Stimulated activated naive CD8-positive, alpha-beta T cell treated with anti-CD3 and anti-CD28 coated beads, Interleukin-15, Interleukin-2, amounts not matched to agents 100 ng/mL and 50 ng/mL, for 24 hours (primary cell): ENCODE results near the gene TGFBR2.
"Not testable (repeated sequence)": the region's sequence is repeated elsewhere in the genome, so short reads cannot be mapped to it uniquely, and the experiment has no call there.

ENCODE experiments used
- H3K27ac Mint-ChIP-seq: one replicate; pipeline ENCODE4 v1.8.0; 2021; ENCODE audit warnings: mild to moderate bottlenecking, mixed read lengths
- H3K27me3 Mint-ChIP-seq: one replicate; pipeline ENCODE4 v1.8.0; 2021; ENCODE audit warnings: mixed read lengths
- H3K36me3 Mint-ChIP-seq: one replicate; pipeline ENCODE4 v1.8.0; 2021; ENCODE audit warnings: low read depth, mixed read lengths
- H3K4me1 Mint-ChIP-seq: one replicate; pipeline ENCODE4 v1.8.0; 2021; ENCODE audit warnings: low read depth, mixed read lengths
- H3K4me3 Mint-ChIP-seq: one replicate; pipeline ENCODE4 v1.8.0; 2021; ENCODE audit warnings: mild to moderate bottlenecking, mixed read lengths
- H3K9me3 Mint-ChIP-seq: one replicate; pipeline ENCODE4 v1.8.0; 2021; ENCODE audit warnings: mixed read lengths

Gene TGFBR2

GRCh38 chr3:30621576-30621975 is 15.2 kb downstream of the TGFBR2 start:
- H3K9me3 Mint-ChIP-seq: no peaks in the 10 kb centered on the region
- peak overlapping the region; percentile 77 for H3K4me3 Mint-ChIP-seq
- no peaks in the 10 kb centered on the region for H3K27me3 Mint-ChIP-seq
- peaks cover 100% of the 10 kb centered on the region for H3K4me1 Mint-ChIP-seq
- H3K27ac Mint-ChIP-seq: peak overlapping the region; percentile 98
- peaks cover 78% of the 10 kb centered on the region for H3K36me3 Mint-ChIP-seq

- peak overlapping the region; percentile 77 for H3K4me3 Mint-ChIP-seq
- peaks cover 82% of the 10 kb centered on the region for H3K36me3 Mint-ChIP-seq
- H3K9me3 Mint-ChIP-seq: no peaks in the 10 kb centered on the region
- peak overlapping the region; percentile 98 for H3K27ac Mint-ChIP-seq
- no peaks in the 10 kb centered on the region for H3K27me3 Mint-ChIP-seq
- peaks cover 100% of the 10 kb centered on the region for H3K4me1 Mint-ChIP-seq
Measured at GRCh38 chr3:30622047-30622545, 15.7 kb downstream of the TGFBR2 start.

DNA sequence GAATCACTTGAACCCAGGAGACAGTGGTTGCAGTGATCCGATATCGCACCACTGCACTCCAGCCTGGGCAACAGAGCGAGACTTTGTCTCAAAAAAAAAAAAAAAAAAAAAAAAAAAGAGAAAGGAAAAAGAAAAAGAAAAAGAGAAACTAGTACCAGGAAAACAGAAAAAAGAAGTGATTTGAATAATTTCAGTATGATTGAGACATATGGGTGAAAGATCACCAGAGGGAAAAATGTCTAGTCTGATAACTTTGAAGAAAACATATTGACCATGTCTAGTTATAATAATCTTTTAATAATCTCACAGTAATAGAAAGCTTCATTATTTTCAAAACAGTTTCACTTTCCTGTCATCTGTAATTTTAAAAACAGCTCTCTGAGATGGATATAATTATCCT is 16.4 kb downstream of the TGFBR2 start:
- Mint-ChIP-seq H3K4me1 (peaks cover 100% of the 10 kb centered on the region), H3K27ac (peak overlapping the region; percentile 98), H3K27me3 (no peaks in the 10 kb centered on the region), H3K9me3 (no peaks in the 10 kb centered on the region), H3K4me3 (peak overlapping the region; percentile 77), H3K36me3 (peaks cover 78% of the 10 kb centered on the region)

- H3K4me1 Mint-ChIP-seq: peaks cover 100% of the 10 kb centered on the region
- H3K4me3 Mint-ChIP-seq: peak overlapping the region; percentile 77
- H3K27me3 Mint-ChIP-seq: no peaks in the 10 kb centered on the region
- H3K9me3 Mint-ChIP-seq: no peaks in the 10 kb centered on the region
- H3K27ac Mint-ChIP-seq: peak overlapping the region; percentile 98
- peaks cover 75% of the 10 kb centered on the region for H3K36me3 Mint-ChIP-seq
Measured at GRCh38 chr3:30623351-30623750, 16.9 kb downstream of the TGFBR2 start.

GRCh38 chr3:30624480-30624879 is 18.1 kb downstream of the TGFBR2 start:
- Mint-ChIP-seq H3K4me3 (peak overlapping the region; percentile 77), H3K36me3 (peaks cover 74% of the 10 kb centered on the region), H3K4me1 (peaks cover 100% of the 10 kb centered on the region), H3K27ac (peak overlapping the region; percentile 98)
- H3K9me3 Mint-ChIP-seq, H3K27me3 Mint-ChIP-seq: not testable (repeated sequence)

- H3K36me3 Mint-ChIP-seq: peaks cover 78% of the 10 kb centered on the region
- H3K27ac Mint-ChIP-seq: peak overlapping the region; percentile 98
- peak overlapping the region; percentile 46 for H3K4me3 Mint-ChIP-seq
- H3K4me1 Mint-ChIP-seq: peaks cover 100% of the 10 kb centered on the region
- H3K9me3 Mint-ChIP-seq: no peaks in the 10 kb centered on the region
- H3K27me3 Mint-ChIP-seq: no peaks in the 10 kb centered on the region
Measured at GRCh38 chr3:30625541-30626438, 19.4 kb downstream of the TGFBR2 start.

- H3K27me3 Mint-ChIP-seq: no peaks in the 10 kb centered on the region
- peak overlapping the region; percentile 46 for H3K4me3 Mint-ChIP-seq
- peaks cover 100% of the 10 kb centered on the region for H3K4me1 Mint-ChIP-seq
- H3K27ac Mint-ChIP-seq: peak overlapping the region; percentile 98
- H3K36me3 Mint-ChIP-seq: peaks cover 72% of the 10 kb centered on the region
- H3K9me3 Mint-ChIP-seq: no peaks in the 10 kb centered on the region
Measured at GRCh38 chr3:30626443-30627180, 20.2 kb downstream of the TGFBR2 start.

GRCh38 chr3:30628205-30628900 is 22.0 kb downstream of the TGFBR2 start:
- Mint-ChIP-seq H3K4me3 (peak overlapping the region; percentile 59), H3K9me3 (no peaks in the 10 kb centered on the region), H3K27ac (peak overlapping the region; percentile 98), H3K27me3 (no peaks in the 10 kb centered on the region), H3K36me3 (peaks cover 75% of the 10 kb centered on the region), H3K4me1 (peaks cover 100% of the 10 kb centered on the region)

DNA sequence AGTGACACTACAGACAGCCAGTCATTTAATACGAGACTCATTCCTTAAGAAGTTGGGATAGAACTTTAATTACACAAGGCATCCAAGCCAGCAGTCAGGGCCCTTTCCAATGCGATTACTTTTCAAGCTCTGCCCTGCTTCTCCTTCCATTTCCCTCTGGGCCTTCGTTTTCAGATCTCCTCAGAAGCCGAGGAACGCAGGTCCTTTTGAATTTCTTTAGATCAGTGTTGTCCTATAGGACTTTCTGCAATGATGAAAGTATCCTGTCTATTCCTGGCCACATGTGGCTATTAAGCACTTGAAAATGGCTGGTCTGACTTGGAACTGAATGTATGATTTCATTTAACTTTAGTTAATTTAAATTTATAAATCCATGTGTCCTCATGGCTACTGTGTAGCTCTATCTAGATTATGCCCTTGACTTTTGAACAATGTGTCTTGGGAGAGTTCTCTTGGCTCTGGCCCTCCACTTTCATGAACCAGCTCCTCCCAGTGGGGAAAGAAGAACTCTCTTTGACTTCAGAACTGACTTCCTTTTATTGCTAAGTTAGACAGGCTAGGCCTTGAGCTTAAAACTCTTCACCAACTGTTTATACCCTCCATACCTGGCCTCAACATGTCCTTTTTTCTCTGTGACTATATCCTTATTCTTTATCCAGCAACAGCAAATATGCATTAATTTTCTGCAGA is 22.6 kb downstream of the TGFBR2 start:
- Mint-ChIP-seq H3K9me3 (no peaks in the 10 kb centered on the region), H3K27me3 (no peaks in the 10 kb centered on the region), H3K27ac (peak overlapping the region; percentile 98), H3K4me3 (peak overlapping the region; percentile 59), H3K4me1 (peaks cover 100% of the 10 kb centered on the region), H3K36me3 (peaks cover 70% of the 10 kb centered on the region)

DNA sequence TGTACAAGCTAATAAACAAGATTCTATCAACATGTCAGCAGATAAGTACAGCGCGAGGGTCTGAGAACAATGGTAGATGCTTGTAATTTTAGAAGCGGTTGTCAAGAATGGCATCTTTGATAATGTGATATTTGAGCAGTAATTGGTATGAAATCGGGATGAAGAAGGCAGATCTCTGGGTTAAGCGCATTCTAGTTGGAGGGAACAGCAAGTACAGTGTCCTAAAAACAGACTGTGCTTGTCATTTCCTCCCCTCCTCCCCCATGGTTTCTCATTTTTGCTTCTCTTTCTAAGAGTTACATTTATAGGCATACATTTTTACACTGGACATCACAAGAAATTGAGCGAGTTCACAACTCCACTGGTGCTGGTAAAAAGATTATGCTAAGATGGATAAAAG is 23.3 kb downstream of the TGFBR2 start:
- H3K27ac Mint-ChIP-seq: peak overlapping the region; percentile 98
- H3K9me3 Mint-ChIP-seq: no peaks in the 10 kb centered on the region
- peak overlapping the region; percentile 59 for H3K4me3 Mint-ChIP-seq
- peaks cover 71% of the 10 kb centered on the region for H3K36me3 Mint-ChIP-seq
- no peaks in the 10 kb centered on the region for H3K27me3 Mint-ChIP-seq
- peaks cover 100% of the 10 kb centered on the region for H3K4me1 Mint-ChIP-seq

GRCh38 chr3:30630238-30631030 is 24.0 kb downstream of the TGFBR2 start:
- Mint-ChIP-seq H3K9me3 (no peaks in the 10 kb centered on the region), H3K36me3 (peaks cover 73% of the 10 kb centered on the region), H3K4me1 (peaks cover 100% of the 10 kb centered on the region), H3K27ac (peak overlapping the region; percentile 98), H3K27me3 (no peaks in the 10 kb centered on the region), H3K4me3 (peak overlapping the region; percentile 59)

DNA sequence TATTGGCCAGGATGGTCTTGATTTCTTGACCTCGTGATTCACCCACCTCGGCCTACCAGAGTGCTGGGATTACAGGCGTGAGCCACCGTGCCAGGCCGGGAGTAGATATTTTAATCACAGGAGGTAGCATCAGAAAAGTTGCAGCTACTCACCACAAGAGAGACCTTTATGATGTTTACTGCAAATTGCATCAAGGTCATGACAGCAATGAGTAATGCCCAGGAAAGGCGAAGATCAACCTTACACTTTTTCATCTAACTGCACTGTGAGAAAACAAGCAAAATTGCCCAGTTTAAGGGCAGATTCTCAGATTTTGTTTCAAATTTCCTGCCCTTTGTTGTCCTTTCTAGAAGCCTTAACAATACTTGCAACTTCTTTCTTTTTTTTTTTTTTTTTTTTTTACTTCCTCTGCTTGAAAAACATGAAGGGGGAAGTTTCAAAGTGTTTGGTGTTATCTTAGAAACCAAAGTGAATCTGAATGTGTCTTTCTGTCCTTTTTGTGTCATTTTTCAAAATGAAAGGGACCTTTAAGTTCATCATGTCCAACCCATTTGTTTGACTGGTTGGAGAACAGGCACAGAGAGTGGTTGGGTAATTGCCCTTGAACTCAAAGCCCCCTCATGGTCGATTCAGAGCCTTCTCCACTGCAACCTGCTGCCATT is 25.0 kb downstream of the TGFBR2 start:
- H3K9me3 Mint-ChIP-seq: no peaks in the 10 kb centered on the region

GRCh38 chr3:30632065-30632464 is 25.7 kb downstream of the TGFBR2 start:
- Mint-ChIP-seq H3K9me3 (no peaks in the 10 kb centered on the region), H3K36me3 (peaks cover 74% of the 10 kb centered on the region), H3K4me1 (peaks cover 100% of the 10 kb centered on the region), H3K27ac (peak overlapping the region; percentile 98), H3K4me3 (peak overlapping the region; percentile 59), H3K27me3 (no peaks in the 10 kb centered on the region)

More for the DNA sequence above, 25.0 kb downstream of the TGFBR2 start:
- Mint-ChIP-seq H3K36me3 (peaks cover 73% of the 10 kb centered on the region), H3K4me3 (peak overlapping the region; percentile 59), H3K27me3 (no peaks in the 10 kb centered on the region), H3K27ac (peak overlapping the region; percentile 98), H3K4me1 (peaks cover 100% of the 10 kb centered on the region)
